GM21528 (cell line): ENCODE results near the gene IQCK.

ENCODE experiments used
- ATAC-seq: cut with Tn5 transposase; IDR thresholded peaks from one replicate; pipeline ENCODE4 v1.9.1; 2021; ENCODE audit warnings: mild to moderate bottlenecking, moderate library complexity; ENCODE audit not compliant: unreplicated experiment, low FRiP score

Gene IQCK

GRCh38 chr16:19753815-19754643 lies 36.0 kb downstream of the IQCK start:
- ATAC-seq, result no peak

GRCh38 chr16:19754644-19755036 lies 36.6 kb downstream of the IQCK start:
- no peak for ATAC-seq

- no peak for ATAC-seq
These were observed 37.2 kb downstream of the IQCK start for GRCh38 chr16:19755268-19755667.

- ATAC-seq, result no peak
These were observed 39.0 kb downstream of the IQCK start for GRCh38 chr16:19757026-19757425.

- no peak for ATAC-seq
These were observed 39.9 kb downstream of the IQCK start for GRCh38 chr16:19757762-19758595.

- ATAC-seq, result no peak
These were observed 42.4 kb downstream of the IQCK start for GRCh38 chr16:19760356-19761060.

- no peak for ATAC-seq
These were observed 47.9 kb downstream of the IQCK start for GRCh38 chr16:19765860-19766553.

GRCh38 chr16:19766554-19766884 lies 48.4 kb downstream of the IQCK start:
- ATAC-seq, result no peak

- no peak for ATAC-seq
These were observed 48.9 kb downstream of the IQCK start for GRCh38 chr16:19766988-19767387.

- no peak for ATAC-seq
These were observed 49.4 kb downstream of the IQCK start for GRCh38 chr16:19767497-19767896.

- ATAC-seq, result no peak
These were observed 51.2 kb downstream of the IQCK start for GRCh38 chr16:19769239-19769638.

- no peak for ATAC-seq
These were observed 53.0 kb downstream of the IQCK start for GRCh38 chr16:19771040-19771439.

GRCh38 chr16:19771796-19772195 lies 53.7 kb downstream of the IQCK start:
- no peak for ATAC-seq

GRCh38 chr16:19774024-19774423 lies 56.0 kb downstream of the IQCK start:
- ATAC-seq, result no peak

- no peak for ATAC-seq
These were observed 58.1 kb downstream of the IQCK start for GRCh38 chr16:19776147-19776546.

GRCh38 chr16:19776565-19776964 lies 58.5 kb downstream of the IQCK start:
- no peak for ATAC-seq

- no peak for ATAC-seq
These were observed 62.2 kb downstream of the IQCK start for GRCh38 chr16:19780321-19780720.

- ATAC-seq, result no peak
These were observed 63.2 kb downstream of the IQCK start for GRCh38 chr16:19781226-19781625.

GRCh38 chr16:19783363-19784182 lies 65.5 kb downstream of the IQCK start:
- no peak for ATAC-seq
